ENCODE measurements around the gene SMCO2. TPM values are rescaled to one million over a fixed set of nuclear protein-coding genes. Genes with fewer than 3 reads are reported as not detected.

Gene SMCO2
- total and polyA plus RNA-seq, 10 of the 15 experiments (the other 5 are each of a cell fraction or from before 2014, with no cell fraction given) = 0.11 to 2.3 (median 0.67) TPM

GRCh38 chr12:27523642-27524493 is 77.3 kb downstream of the SMCO2 start, which contains the start of gene PPFIBP1 (continued):
- TF ChIP-seq E2F8 (IDR thresholded peaks at IDR 0.05; ENCODE audit: low read depth, partially characterized antibody) (peak; percentile 3), EED (IDR thresholded peaks at IDR 0.05; ENCODE audit: low read depth) (peak; percentile 77; the same call in 1 of the 2 replicates), SMC3 (IDR thresholded peaks at IDR 0.05; ENCODE audit: borderline replicate concordance, low read length) (peak; percentile 17; the same call in 1 of the 2 replicates), RB1 (IDR thresholded peaks at IDR 0.05; ENCODE audit: borderline replicate concordance) (0 out of 2 replicates have a peak, but pooled peaks have one; percentile 24), MYC (IDR thresholded peaks at IDR 0.05; ENCODE audit: insufficient read depth, insufficient read length, insufficient replicate concordance, low read length, severe bottlenecking) (no peak), RELA (IDR thresholded peaks at IDR 0.05; ENCODE audit: borderline replicate concordance, partially characterized antibody) (peak; percentile 43), FOXM1 (IDR thresholded peaks at IDR 0.05; ENCODE audit: low read depth, low read length) (no peak; the same call in 1 of the 2 replicates), ATF3 (IDR thresholded peaks at IDR 0.05; ENCODE audit: borderline replicate concordance, extremely low read depth, low read depth, low read length) (peak; percentile 22; the same call in 1 of the 2 replicates), BACH1 (IDR thresholded peaks at IDR 0.05; ENCODE audit: borderline replicate concordance) (peak; percentile 58; the same call in 1 of the 2 replicates), RBBP5 (conservative IDR thresholded peaks at IDR 0.05) (peak; percentile 81; the same call in 1 of the 2 replicates), CEBPZ (IDR thresholded peaks at IDR 0.05; ENCODE audit: low read depth, low read length) (0 out of 2 replicates have a peak, but pooled peaks have one; percentile 48), SREBF2 (IDR thresholded peaks at IDR 0.05; ENCODE audit: low read length) (no peak), CHD1 (IDR thresholded peaks at IDR 0.05; ENCODE audit: low read depth, low read length) (no peak)

All from GM12878 (cell line).